Esophagus muscularis mucosa (tissue), 4 donors: ENCODE data around the gene STT3B.

Experiments
- CTCF ChIP-seq, 3 experiments: fragments of 200-600 bp in 2 of 3; fragments of 450-650 bp in 1 of 3; sonication (generic) in 2 of 3; IDR thresholded peaks; one replicate each; pipeline ENCODE4 v1.5.1; 2017 to 2019; ENCODE audit warnings: antibody characterized with exemption in 3 of 3, mild to moderate bottlenecking in 2 of 3, moderate library complexity in 1 of 3
- EP300 ChIP-seq: sonication (generic); formaldehyde crosslinking; IDR thresholded peaks from one replicate; pipeline ENCODE4 v1.6.1; 2017; ENCODE audit warnings: antibody characterized with exemption
- POLR2A ChIP-seq: fragments of 450-650 bp; IDR thresholded peaks from one replicate; pipeline ENCODE4 v1.6.1; 2017; ENCODE audit warnings: antibody characterized with exemption, moderate library complexity, mild to moderate bottlenecking, low read depth
- POLR2AphosphoS5 ChIP-seq, 2 donors: sonication (generic); formaldehyde crosslinking; IDR thresholded peaks; one replicate each; pipeline ENCODE4 v1.6.1; 2017; ENCODE audit warnings: antibody characterized with exemption in 2 of 2

- no peak for TF ChIP-seq CTCF (IDR thresholded peaks at IDR 0.05)
- no peak for TF ChIP-seq POLR2A
- no peak for TF ChIP-seq EP300
- no peak for TF ChIP-seq POLR2AphosphoS5 (IDR thresholded peaks at IDR 0.05)
These were observed 44.5 kb downstream of the STT3B start for GRCh38 chr3:31577232-31577631.
